ENCODE data around the gene CREB3L2. TPM values are rescaled to one million over a fixed set of nuclear protein-coding genes. Genes with fewer than 3 reads are reported as not detected.

CREB3L2 gene
- total and polyA plus RNA-seq, 10 of the 15 experiments (the other 5 are each of a cell fraction or from before 2014, with no cell fraction given): 6.4 to 67.1 (median 26.2) TPM

- TF ChIP-seq ZNF687 (IDR thresholded peaks at IDR 0.05): no peak
- TF ChIP-seq CREM (IDR thresholded peaks at IDR 0.05; ENCODE audit: low read depth): 0 out of 2 replicates have a peak, but pooled peaks have one; percentile 43
- no peak for TF ChIP-seq EP300 (IDR thresholded peaks at IDR 0.05; ENCODE audit: borderline replicate concordance in 1 of 2, control insufficient read depth in 1 of 2, low read depth in 2 of 2, low read length in 2 of 2)
- no peak for TF ChIP-seq PML (IDR thresholded peaks at IDR 0.05; ENCODE audit: low read length)
- no peak for TF ChIP-seq CEBPB (IDR thresholded peaks at IDR 0.05; ENCODE audit: borderline replicate concordance in 1 of 2, low read depth in 2 of 2, low read length in 2 of 2)
- peak; percentile 79 for TF ChIP-seq EED (IDR thresholded peaks at IDR 0.05; ENCODE audit: low read depth)
- TF ChIP-seq RFX5 (IDR thresholded peaks at IDR 0.05; ENCODE audit: low read depth, low read length): peak; percentile 72; the same call in 1 of the 2 replicates
- no peak for TF ChIP-seq RELA (IDR thresholded peaks at IDR 0.05; ENCODE audit: borderline replicate concordance, partially characterized antibody)
- peak in 1 of 2 experiments; percentile 30; a peak in 2 of 4 replicates for TF ChIP-seq IKZF2 (IDR thresholded peaks at IDR 0.05)
- no peak for TF ChIP-seq ZBTB33 (IDR thresholded peaks at IDR 0.05)
- TF ChIP-seq KLF5 (IDR thresholded peaks at IDR 0.05; ENCODE audit: partially characterized antibody): no peak
- no peak for TF ChIP-seq POLR2A (IDR thresholded peaks at IDR 0.05; ENCODE audit: low read depth, low read length)
- TF ChIP-seq BHLHE40 (IDR thresholded peaks at IDR 0.05; ENCODE audit: borderline replicate concordance in 1 of 2, low read depth in 2 of 2, low read length in 1 of 2): no peak
- peak; percentile 60; the same call in 1 of the 2 replicates for TF ChIP-seq BACH1 (IDR thresholded peaks at IDR 0.05; ENCODE audit: borderline replicate concordance)
- no peak; the same call in 1 of the 2 replicates for TF ChIP-seq IKZF1 (conservative IDR thresholded peaks at IDR 0.05)
- no peak for TF ChIP-seq ZBED1 (IDR thresholded peaks at IDR 0.05; ENCODE audit: borderline replicate concordance)
- 0 out of 2 replicates have a peak, but pooled peaks have one; percentile 24 for TF ChIP-seq DPF2 (IDR thresholded peaks at IDR 0.05)
Observed at GRCh38 chr7:137961200-137962177, 40.4 kb downstream of the CREB3L2 start (continued).

Data from GM12878 (cell line).